ENCODE measurements around the gene NMNAT2. TPM values are rescaled to one million over a fixed set of nuclear protein-coding genes. Genes with fewer than 3 reads are reported as not detected.

Gene NMNAT2
- total and polyA plus RNA-seq, 2 experiments from 2014 or later: 3.6 to 10.0 TPM

GRCh38 chr1:183285746-183286145, 132.4 kb downstream of the NMNAT2 start:
- Mint-ChIP-seq H3K9me3 (no peaks in the 10 kb centered on the region; the same call in 2 of the 3 replicates), H3K4me3 (no peak overlapping the region), H3K27ac (no peak overlapping the region), H3K27me3 (ENCODE audit: insufficient read depth, low read depth, poor library complexity) (peaks cover 2% of the 10 kb centered on the region), H3K36me3 (ENCODE audit: low read depth) (peaks cover 6% of the 10 kb centered on the region; the same call in 2 of the 3 replicates), H3K4me1 (peaks cover 9% of the 10 kb centered on the region)
- H3K79me2 ChIP-seq (replicated peaks; ENCODE audit: insufficient read depth): no peaks in the 10 kb centered on the region
- no peaks in the 10 kb centered on the region for H3K9me2 ChIP-seq (ENCODE audit: insufficient read depth)
- H3K4me2 ChIP-seq: no peak overlapping the region
- H3K27me3 ChIP-seq (ENCODE audit: insufficient read depth): no peaks in the 10 kb centered on the region
- TF ChIP-seq EZH2phosphoT487 (IDR thresholded peaks at IDR 0.05; ENCODE audit: unreplicated experiment): no peak
- no peak for TF ChIP-seq ZNF331 (CRISPR knock-in tag; IDR thresholded peaks at IDR 0.05; ENCODE audit: low read depth)
- no peak for TF ChIP-seq NANOG (IDR thresholded peaks at IDR 0.05; ENCODE audit: borderline replicate concordance)
- TF ChIP-seq ZNF114 (CRISPR knock-in tag; IDR thresholded peaks at IDR 0.05): no peak
- TF ChIP-seq POLR2AphosphoS5 (IDR thresholded peaks at IDR 0.05; ENCODE audit: low read depth): no peak
- TF ChIP-seq, protein P1, sequence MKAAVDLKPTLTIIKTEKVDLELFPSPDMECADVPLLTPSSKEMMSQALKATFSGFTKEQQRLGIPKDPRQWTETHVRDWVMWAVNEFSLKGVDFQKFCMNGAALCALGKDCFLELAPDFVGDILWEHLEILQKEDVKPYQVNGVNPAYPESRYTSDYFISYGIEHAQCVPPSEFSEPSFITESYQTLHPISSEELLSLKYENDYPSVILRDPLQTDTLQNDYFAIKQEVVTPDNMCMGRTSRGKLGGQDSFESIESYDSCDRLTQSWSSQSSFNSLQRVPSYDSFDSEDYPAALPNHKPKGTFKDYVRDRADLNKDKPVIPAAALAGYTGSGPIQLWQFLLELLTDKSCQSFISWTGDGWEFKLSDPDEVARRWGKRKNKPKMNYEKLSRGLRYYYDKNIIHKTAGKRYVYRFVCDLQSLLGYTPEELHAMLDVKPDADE (IDR thresholded peaks at IDR 0.05): no peak
- no peak for TF ChIP-seq CREB1 (CRISPR knock-in tag; IDR thresholded peaks at IDR 0.05; ENCODE audit: low read depth)
- no peak for TF ChIP-seq EZH2 (IDR thresholded peaks at IDR 0.05; ENCODE audit: low read depth, unreplicated experiment)
- TF ChIP-seq CTCF (conservative IDR thresholded peaks at IDR 0.05; ENCODE audit: low read depth in 2 of 2): no peak
- TF ChIP-seq STAT1 (IDR thresholded peaks at IDR 0.05; ENCODE audit: unreplicated experiment): no peak
- TF ChIP-seq, protein P2, sequence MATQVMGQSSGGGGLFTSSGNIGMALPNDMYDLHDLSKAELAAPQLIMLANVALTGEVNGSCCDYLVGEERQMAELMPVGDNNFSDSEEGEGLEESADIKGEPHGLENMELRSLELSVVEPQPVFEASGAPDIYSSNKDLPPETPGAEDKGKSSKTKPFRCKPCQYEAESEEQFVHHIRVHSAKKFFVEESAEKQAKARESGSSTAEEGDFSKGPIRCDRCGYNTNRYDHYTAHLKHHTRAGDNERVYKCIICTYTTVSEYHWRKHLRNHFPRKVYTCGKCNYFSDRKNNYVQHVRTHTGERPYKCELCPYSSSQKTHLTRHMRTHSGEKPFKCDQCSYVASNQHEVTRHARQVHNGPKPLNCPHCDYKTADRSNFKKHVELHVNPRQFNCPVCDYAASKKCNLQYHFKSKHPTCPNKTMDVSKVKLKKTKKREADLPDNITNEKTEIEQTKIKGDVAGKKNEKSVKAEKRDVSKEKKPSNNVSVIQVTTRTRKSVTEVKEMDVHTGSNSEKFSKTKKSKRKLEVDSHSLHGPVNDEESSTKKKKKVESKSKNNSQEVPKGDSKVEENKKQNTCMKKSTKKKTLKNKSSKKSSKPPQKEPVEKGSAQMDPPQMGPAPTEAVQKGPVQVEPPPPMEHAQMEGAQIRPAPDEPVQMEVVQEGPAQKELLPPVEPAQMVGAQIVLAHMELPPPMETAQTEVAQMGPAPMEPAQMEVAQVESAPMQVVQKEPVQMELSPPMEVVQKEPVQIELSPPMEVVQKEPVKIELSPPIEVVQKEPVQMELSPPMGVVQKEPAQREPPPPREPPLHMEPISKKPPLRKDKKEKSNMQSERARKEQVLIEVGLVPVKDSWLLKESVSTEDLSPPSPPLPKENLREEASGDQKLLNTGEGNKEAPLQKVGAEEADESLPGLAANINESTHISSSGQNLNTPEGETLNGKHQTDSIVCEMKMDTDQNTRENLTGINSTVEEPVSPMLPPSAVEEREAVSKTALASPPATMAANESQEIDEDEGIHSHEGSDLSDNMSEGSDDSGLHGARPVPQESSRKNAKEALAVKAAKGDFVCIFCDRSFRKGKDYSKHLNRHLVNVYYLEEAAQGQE (IDR thresholded peaks at IDR 0.05; ENCODE audit: unreplicated experiment): no peak
- no peak for TF ChIP-seq JUNB (IDR thresholded peaks at IDR 0.05; ENCODE audit: unreplicated experiment)
- TF ChIP-seq, protein P3, sequence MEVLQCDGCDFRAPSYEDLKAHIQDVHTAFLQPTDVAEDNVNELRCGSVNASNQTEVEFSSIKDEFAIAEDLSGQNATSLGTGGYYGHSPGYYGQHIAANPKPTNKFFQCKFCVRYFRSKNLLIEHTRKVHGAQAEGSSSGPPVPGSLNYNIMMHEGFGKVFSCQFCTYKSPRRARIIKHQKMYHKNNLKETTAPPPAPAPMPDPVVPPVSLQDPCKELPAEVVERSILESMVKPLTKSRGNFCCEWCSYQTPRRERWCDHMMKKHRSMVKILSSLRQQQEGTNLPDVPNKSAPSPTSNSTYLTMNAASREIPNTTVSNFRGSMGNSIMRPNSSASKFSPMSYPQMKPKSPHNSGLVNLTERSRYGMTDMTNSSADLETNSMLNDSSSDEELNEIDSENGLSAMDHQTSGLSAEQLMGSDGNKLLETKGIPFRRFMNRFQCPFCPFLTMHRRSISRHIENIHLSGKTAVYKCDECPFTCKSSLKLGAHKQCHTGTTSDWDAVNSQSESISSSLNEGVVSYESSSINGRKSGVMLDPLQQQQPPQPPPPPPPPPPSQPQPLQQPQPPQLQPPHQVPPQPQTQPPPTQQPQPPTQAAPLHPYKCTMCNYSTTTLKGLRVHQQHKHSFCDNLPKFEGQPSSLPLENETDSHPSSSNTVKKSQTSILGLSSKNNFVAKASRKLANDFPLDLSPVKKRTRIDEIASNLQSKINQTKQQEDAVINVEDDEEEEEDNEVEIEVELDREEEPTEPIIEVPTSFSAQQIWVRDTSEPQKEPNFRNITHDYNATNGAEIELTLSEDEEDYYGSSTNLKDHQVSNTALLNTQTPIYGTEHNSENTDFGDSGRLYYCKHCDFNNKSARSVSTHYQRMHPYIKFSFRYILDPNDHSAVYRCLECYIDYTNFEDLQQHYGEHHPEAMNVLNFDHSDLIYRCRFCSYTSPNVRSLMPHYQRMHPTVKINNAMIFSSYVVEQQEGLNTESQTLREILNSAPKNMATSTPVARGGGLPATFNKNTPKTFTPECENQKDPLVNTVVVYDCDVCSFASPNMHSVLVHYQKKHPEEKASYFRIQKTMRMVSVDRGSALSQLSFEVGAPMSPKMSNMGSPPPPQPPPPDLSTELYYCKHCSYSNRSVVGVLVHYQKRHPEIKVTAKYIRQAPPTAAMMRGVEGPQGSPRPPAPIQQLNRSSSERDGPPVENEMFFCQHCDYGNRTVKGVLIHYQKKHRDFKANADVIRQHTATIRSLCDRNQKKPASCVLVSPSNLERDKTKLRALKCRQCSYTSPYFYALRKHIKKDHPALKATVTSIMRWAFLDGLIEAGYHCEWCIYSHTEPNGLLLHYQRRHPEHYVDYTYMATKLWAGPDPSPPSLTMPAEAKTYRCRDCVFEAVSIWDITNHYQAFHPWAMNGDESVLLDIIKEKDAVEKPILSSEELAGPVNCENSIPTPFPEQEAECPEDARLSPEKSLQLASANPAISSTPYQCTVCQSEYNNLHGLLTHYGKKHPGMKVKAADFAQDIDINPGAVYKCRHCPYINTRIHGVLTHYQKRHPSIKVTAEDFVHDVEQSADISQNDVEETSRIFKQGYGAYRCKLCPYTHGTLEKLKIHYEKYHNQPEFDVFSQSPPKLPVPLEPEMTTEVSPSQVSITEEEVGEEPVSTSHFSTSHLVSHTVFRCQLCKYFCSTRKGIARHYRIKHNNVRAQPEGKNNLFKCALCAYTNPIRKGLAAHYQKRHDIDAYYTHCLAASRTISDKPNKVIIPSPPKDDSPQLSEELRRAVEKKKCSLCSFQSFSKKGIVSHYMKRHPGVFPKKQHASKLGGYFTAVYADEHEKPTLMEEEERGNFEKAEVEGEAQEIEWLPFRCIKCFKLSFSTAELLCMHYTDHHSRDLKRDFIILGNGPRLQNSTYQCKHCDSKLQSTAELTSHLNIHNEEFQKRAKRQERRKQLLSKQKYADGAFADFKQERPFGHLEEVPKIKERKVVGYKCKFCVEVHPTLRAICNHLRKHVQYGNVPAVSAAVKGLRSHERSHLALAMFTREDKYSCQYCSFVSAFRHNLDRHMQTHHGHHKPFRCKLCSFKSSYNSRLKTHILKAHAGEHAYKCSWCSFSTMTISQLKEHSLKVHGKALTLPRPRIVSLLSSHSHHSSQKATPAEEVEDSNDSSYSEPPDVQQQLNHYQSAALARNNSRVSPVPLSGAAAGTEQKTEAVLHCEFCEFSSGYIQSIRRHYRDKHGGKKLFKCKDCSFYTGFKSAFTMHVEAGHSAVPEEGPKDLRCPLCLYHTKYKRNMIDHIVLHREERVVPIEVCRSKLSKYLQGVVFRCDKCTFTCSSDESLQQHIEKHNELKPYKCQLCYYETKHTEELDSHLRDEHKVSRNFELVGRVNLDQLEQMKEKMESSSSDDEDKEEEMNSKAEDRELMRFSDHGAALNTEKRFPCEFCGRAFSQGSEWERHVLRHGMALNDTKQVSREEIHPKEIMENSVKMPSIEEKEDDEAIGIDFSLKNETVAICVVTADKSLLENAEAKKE (CRISPR knock-in tag; IDR thresholded peaks at IDR 0.05): no peak
- no peak for ATAC-seq
- H4K20me1 ChIP-seq (replicated peaks; ENCODE audit: insufficient read depth): no peaks in the 10 kb centered on the region
- no peaks in the 10 kb centered on the region for H3K36me3 ChIP-seq (ENCODE audit: insufficient read depth)
- no peaks in the 10 kb centered on the region for H3K4me1 ChIP-seq (ENCODE audit: insufficient read depth)
- H3K4me3 ChIP-seq: no peak overlapping the region
- no peak for DNase-seq (ENCODE audit: low spot score)
- H3K27ac ChIP-seq (ENCODE audit: low read depth): no peak overlapping the region
- H2AFZ ChIP-seq: no peak overlapping the region
- H3F3A ChIP-seq (replicated peaks; ENCODE audit: low read depth): no peaks in the 10 kb centered on the region
